Measurements from ENCODE around the gene VAC14.

DNA sequence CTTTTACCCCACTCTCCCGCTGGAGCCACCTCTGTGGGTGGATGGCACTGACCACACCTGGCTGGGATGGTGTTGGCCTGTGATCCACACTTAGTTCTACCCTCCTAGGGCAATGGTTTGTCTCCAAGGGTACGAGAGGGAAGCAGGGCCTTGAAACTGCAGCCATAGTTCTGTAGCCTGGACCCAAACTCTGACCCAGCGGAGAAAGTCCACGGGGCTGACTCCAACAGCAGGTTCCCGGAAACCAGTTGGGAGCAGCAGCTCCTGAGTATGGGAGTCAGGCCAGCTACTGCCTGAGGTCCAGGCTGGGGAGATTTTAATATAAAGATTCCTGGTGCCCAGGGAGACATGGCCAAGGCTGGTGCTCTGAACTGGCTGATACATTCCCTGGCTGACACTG is 91.5 kb downstream of the VAC14 start:
- TF ChIP-seq POLR2A (IDR thresholded peaks at IDR 0.05; ENCODE audit: low read depth, low read length) (no peak), POLR2AphosphoS5 (IDR thresholded peaks at IDR 0.05; ENCODE audit: low read depth, low read length) (no peak)
